ENCODE results near the gene OOSP1. TPM values are rescaled to one million over a fixed set of nuclear protein-coding genes. Genes with fewer than 3 reads are reported as not detected.

Gene OOSP1
- polyA plus RNA-seq, 1 experiment: not detected

DNA sequence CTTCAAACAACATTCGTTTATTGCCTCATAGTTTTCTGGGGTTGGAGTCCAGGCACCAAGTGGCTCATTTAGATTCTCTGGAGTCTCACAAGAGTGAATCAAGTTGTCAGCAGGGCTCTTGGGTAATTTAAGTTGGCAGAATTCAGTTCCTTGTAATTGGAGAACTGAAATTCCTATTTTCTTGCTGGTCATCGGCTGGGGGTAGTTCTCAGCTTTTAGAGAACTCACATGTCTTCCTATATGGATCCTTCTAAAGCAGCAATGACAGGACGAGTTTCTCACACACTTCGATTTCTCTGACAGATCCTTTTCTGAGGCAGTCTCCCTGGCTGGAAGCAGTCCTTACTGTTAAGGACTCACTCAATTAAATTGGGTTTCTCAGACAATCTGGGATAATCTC is 61.5 kb downstream of the OOSP1 start:
- CTCF ChIA-PET: no interaction called here
- POLR2A ChIA-PET: no interaction called here
- Histone ChIP-seq H3K27ac (ENCODE audit: low read depth, low read length) (no peak overlapping the region), H3K4me3 (ENCODE audit: low read depth, low read length) (no peak overlapping the region), H3K9me3 (ENCODE audit: control insufficient read depth, insufficient read depth, low read length) (peaks cover 6% of the 10 kb centered on the region; the same call in 1 of the 2 replicates), H3K27me3 (ENCODE audit: control insufficient read depth, insufficient read depth, low read length) (no peaks in the 10 kb centered on the region)
- TF ChIP-seq, protein P1, sequence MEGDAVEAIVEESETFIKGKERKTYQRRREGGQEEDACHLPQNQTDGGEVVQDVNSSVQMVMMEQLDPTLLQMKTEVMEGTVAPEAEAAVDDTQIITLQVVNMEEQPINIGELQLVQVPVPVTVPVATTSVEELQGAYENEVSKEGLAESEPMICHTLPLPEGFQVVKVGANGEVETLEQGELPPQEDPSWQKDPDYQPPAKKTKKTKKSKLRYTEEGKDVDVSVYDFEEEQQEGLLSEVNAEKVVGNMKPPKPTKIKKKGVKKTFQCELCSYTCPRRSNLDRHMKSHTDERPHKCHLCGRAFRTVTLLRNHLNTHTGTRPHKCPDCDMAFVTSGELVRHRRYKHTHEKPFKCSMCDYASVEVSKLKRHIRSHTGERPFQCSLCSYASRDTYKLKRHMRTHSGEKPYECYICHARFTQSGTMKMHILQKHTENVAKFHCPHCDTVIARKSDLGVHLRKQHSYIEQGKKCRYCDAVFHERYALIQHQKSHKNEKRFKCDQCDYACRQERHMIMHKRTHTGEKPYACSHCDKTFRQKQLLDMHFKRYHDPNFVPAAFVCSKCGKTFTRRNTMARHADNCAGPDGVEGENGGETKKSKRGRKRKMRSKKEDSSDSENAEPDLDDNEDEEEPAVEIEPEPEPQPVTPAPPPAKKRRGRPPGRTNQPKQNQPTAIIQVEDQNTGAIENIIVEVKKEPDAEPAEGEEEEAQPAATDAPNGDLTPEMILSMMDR (IDR thresholded peaks at IDR 0.05; ENCODE audit: low read depth, low read length): no peak
- DNase-seq (ENCODE audit: low read depth, low spot score): no peak

DNA sequence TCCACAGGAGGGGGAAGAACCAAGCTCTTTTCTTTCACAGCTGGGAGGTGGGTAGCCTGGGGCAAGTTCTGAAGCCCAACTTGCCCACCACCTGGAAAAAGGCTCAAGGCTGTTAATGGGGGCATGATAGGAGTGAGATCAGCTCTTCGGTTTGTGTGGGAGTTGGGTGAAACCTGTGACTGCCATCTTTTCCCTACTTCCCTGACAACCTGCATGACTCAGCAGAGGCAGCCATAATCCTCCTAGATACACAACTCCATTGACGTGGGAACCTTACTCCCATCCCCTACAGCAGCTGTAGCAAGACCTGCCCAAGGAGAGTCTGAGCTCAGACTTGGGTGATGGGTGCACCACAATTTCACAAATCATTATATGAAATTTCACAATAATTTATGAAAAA is 65.5 kb downstream of the OOSP1 start:
- CTCF ChIA-PET: no interaction called here
- Histone ChIP-seq H3K4me3 (ENCODE audit: low read depth, low read length) (no peak overlapping the region), H3K27me3 (ENCODE audit: control insufficient read depth, insufficient read depth, low read length) (no peaks in the 10 kb centered on the region), H3K27ac (ENCODE audit: low read depth, low read length) (no peak overlapping the region), H3K9me3 (ENCODE audit: control insufficient read depth, insufficient read depth, low read length) (peaks cover 6% of the 10 kb centered on the region; the same call in 1 of the 2 replicates)
- DNase-seq (ENCODE audit: low read depth, low spot score): no peak
- POLR2A ChIA-PET: no interaction called here
- TF ChIP-seq, protein P1 (IDR thresholded peaks at IDR 0.05; ENCODE audit: low read depth, low read length): no peak

DNA sequence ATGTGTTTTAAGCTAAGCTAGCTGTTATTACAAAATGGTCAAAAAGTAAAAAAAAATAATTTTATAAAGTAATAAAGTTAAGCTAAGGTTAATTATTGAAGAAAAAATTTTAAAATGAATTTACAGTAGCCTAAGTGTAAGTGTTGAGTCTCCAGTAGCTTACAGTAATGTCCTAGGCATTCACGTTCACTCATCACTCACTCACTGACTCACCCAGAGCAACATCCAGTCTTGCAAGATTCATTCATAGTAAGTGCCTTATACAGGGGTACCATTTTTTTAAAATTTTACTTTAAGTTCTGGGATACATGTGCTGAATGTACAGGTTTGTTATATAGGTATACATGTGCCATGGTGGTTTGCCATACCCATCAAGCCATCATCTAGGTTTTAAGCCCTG is 67.1 kb downstream of the OOSP1 start:
- no peak overlapping the region for H3K27ac ChIP-seq (ENCODE audit: low read depth, low read length)
- ChIA-PET POLR2A (no interaction called here), CTCF (no interaction called here)
- TF ChIP-seq, protein P1 (IDR thresholded peaks at IDR 0.05; ENCODE audit: low read depth, low read length): no peak
- H3K9me3 ChIP-seq (ENCODE audit: control insufficient read depth, insufficient read depth, low read length): peaks cover 6% of the 10 kb centered on the region; the same call in 1 of the 2 replicates
- no peaks in the 10 kb centered on the region for H3K27me3 ChIP-seq (ENCODE audit: control insufficient read depth, insufficient read depth, low read length)
- DNase-seq (ENCODE audit: low read depth, low spot score): no peak
- H3K4me3 ChIP-seq (ENCODE audit: low read depth, low read length): no peak overlapping the region

Other genes with a start within 250 kb of the OOSP1 start
- gene OR10V1, start 224.6 kb upstream of the OOSP1 start, polyA plus RNA-seq (2011; rRNA removed): not detected in 2 replicates
- 10.2 and 12.4 TPM in 2 replicates for gene STX3, start 183.1 kb upstream of the OOSP1 start, polyA plus RNA-seq (2011; rRNA removed)
- gene MRPL16, start 127.7 kb upstream of the OOSP1 start, polyA plus RNA-seq (2011; rRNA removed): 65.0 and 72.3 TPM in 2 replicates
- gene CBLIF, start 92.9 kb upstream of the OOSP1 start, polyA plus RNA-seq (2011; rRNA removed): not detected in 2 replicates
- not detected in 2 replicates for gene TCN1, start 71.9 kb upstream of the OOSP1 start, polyA plus RNA-seq (2011; rRNA removed)
- gene OOSP3, start 59.6 kb upstream of the OOSP1 start, polyA plus RNA-seq (2011; rRNA removed): not detected in 2 replicates
- not detected in 2 replicates for gene OOSP4A, start 25.6 kb downstream of the OOSP1 start, polyA plus RNA-seq (2011; rRNA removed)
- not detected in 2 replicates for gene OOSP4B, start 78.7 kb downstream of the OOSP1 start, polyA plus RNA-seq (2011; rRNA removed)
- gene OOSP2, start 102.0 kb downstream of the OOSP1 start, polyA plus RNA-seq (2011; rRNA removed): not detected in 2 replicates
- not detected in 2 replicates for gene MS4A3, start 118.2 kb downstream of the OOSP1 start, polyA plus RNA-seq (2011; rRNA removed)
- not detected in 2 replicates for gene MS4A2, start 150.2 kb downstream of the OOSP1 start, polyA plus RNA-seq (2011; rRNA removed)
- gene MS4A6A, start 244.7 kb downstream of the OOSP1 start, polyA plus RNA-seq (2011; rRNA removed): not detected in 2 replicates

All from AG04450 (cell line).